Measurements from ENCODE around the gene CSRNP3. TPM values are rescaled to one million over a fixed set of nuclear protein-coding genes. Genes with fewer than 3 reads are reported as not detected.

Gene CSRNP3
- total and polyA plus RNA-seq, 11 donors = 0.87 to 10.6 (median 4.4) TPM

DNA sequence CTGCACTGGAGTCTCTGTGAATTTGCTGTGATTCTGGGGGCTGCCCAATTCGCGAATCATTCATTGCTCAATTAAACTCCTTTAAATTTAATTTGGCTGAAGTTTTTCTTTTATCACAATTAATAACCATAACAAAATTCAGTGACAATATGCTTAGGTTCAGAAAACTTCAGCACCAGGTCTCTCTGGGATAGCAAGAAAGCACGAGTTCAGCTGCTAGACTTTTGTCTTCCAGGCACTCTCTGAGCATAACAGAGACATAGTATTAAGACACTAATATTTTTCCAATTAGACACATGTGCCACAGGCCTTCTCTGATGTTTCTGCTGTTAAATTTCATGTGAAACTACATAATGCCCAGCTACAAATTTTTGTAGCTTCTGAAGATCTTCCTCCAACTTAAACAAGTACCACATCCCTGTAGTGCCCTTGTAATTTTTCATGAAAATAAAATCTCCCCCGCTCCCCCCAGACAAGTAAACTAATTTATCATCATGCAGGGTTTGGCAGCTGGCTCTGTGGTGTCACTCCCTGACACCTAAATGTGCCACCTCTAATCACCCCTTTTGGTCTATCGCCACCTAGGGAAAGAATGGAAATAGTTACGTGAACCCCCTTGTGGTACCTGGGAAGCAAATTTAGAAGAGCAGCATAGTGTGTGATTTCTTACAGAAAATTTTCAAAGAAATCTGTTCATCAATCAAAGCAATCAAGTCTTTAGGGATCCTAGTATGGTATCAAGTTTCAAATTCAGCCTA lies 94.1 kb downstream of the CSRNP3 start:
- H3K9me3 ChIP-seq = no peaks in the 10 kb centered on the region
- no peak for TF ChIP-seq POLR2A (IDR thresholded peaks at IDR 0.05)
- TF ChIP-seq, protein P1, sequence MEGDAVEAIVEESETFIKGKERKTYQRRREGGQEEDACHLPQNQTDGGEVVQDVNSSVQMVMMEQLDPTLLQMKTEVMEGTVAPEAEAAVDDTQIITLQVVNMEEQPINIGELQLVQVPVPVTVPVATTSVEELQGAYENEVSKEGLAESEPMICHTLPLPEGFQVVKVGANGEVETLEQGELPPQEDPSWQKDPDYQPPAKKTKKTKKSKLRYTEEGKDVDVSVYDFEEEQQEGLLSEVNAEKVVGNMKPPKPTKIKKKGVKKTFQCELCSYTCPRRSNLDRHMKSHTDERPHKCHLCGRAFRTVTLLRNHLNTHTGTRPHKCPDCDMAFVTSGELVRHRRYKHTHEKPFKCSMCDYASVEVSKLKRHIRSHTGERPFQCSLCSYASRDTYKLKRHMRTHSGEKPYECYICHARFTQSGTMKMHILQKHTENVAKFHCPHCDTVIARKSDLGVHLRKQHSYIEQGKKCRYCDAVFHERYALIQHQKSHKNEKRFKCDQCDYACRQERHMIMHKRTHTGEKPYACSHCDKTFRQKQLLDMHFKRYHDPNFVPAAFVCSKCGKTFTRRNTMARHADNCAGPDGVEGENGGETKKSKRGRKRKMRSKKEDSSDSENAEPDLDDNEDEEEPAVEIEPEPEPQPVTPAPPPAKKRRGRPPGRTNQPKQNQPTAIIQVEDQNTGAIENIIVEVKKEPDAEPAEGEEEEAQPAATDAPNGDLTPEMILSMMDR (IDR thresholded peaks at IDR 0.05) = peak in 1 of 12 donors; percentile 7
- WGBS, 4 donors = 87 to 93% (median 88%) methylated on average over 6 of the region's 6 CpGs
- intact Hi-C loops (cut with DNase I) = loop anchor here in 1 of 10 donors (5.0 kb wide), 1 partner anchor 96 kb away; the partner anchor contains the start of gene CSRNP3
- no peak for DNase-seq
- no peaks in the 10 kb centered on the region for H3K27me3 ChIP-seq
- H3K4me3 ChIP-seq = no peak overlapping the region
- peaks cover 0 to 17% (median 0%) of the 10 kb centered on the region in 12 donors for H3K4me1 ChIP-seq
- H3K36me3 ChIP-seq = no peaks in the 10 kb centered on the region
- H3K27ac ChIP-seq = no peak overlapping the region
- ATAC-seq = no peak

DNA sequence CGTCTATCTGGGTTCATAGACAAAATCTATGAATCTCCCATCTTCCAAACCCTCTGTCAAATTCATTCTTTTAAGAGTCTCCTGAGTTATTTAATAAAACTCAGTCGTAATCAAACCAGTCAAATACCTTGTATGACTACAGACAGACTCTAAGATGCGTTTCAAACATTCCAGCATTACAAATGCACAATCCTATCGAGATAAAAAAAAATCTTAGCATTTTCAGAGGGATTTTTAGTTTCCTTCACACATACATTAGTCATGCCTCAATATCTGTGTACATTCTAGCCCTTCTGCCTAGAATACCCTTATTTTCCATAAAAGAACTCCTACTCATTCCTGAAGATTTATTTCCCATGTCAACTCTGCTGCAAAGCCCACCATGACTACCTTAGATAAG lies 96.5 kb downstream of the CSRNP3 start:
- Histone ChIP-seq H3K4me3 (no peak overlapping the region), H3K36me3 (no peaks in the 10 kb centered on the region), H3K9me3 (no peaks in the 10 kb centered on the region), H3K27me3 (no peaks in the 10 kb centered on the region), H3K4me1 (peaks cover 0 to 20% (median 0%) of the 10 kb centered on the region in 12 donors), H3K27ac (no peak overlapping the region)
- ATAC-seq = no peak
- 88 to 94% (median 91%) methylated on average over 4 of the region's 4 CpGs for WGBS, 4 donors
- intact Hi-C loops (cut with DNase I) = no loop called here
- no peak for DNase-seq
- TF ChIP-seq, protein P1 (IDR thresholded peaks at IDR 0.05) = no peak
- no peak for TF ChIP-seq POLR2A (IDR thresholded peaks at IDR 0.05)

- Histone ChIP-seq H3K9me3 (no peaks in the 10 kb centered on the region), H3K27ac (no peak overlapping the region), H3K4me1 (peaks cover 0 to 14% (median 0%) of the 10 kb centered on the region in 12 donors), H3K36me3 (no peaks in the 10 kb centered on the region), H3K4me3 (no peak overlapping the region), H3K27me3 (no peaks in the 10 kb centered on the region)
- ATAC-seq (no peak), DNase-seq (no peak)
- WGBS, 4 donors = 95 to 97% (median 96%) methylated on average over 2 of the region's 2 CpGs
- no peak for TF ChIP-seq POLR2A (IDR thresholded peaks at IDR 0.05)
- TF ChIP-seq, protein P1 (IDR thresholded peaks at IDR 0.05) = no peak
- intact Hi-C loops (cut with DNase I) = no loop called here
Observed at GRCh38 chr2:165567273-165567672, 97.8 kb downstream of the CSRNP3 start.

DNA sequence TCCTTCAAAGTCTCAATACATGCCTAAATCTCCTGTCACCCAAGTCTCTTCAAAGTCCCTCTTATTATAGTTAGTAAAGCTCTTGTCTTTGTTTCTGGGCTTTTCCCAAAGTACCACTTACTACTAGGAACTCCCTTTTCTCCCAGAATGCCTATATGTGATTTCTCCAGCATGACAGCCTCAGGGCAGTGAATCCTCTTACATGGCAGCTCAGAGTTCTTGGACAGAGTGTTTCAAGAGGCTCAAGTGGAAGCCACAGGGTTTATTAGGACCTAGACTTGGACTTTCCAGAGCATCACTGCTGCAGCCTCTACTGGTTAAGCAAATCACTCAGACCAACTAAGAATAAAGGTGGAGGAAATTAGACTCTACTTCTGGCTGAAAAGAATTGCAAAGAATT lies 98.9 kb downstream of the CSRNP3 start:
- no peak overlapping the region for H3K27ac ChIP-seq
- H3K4me1 ChIP-seq = peaks cover 0 to 15% (median under 1%) of the 10 kb centered on the region in 12 donors
- no peak for DNase-seq
- H3K27me3 ChIP-seq = no peaks in the 10 kb centered on the region
- H3K4me3 ChIP-seq = no peak overlapping the region
- TF ChIP-seq, protein P1 (IDR thresholded peaks at IDR 0.05) = no peak
- no peak for TF ChIP-seq POLR2A (IDR thresholded peaks at IDR 0.05)
- no peaks in the 10 kb centered on the region for H3K36me3 ChIP-seq
- ATAC-seq = no peak
- intact Hi-C loops (cut with DNase I) = no loop called here
- no peaks in the 10 kb centered on the region for H3K9me3 ChIP-seq

Data from heart left ventricle (tissue), 16 donors.